Panc1 (cell line): ENCODE measurements around the gene ITGA11.

Source experiments
- CTCF ChIP-seq: fragments of 450-650 bp; IDR thresholded peaks from 2 replicates; pipeline ENCODE4 v1.5.1; 2017; ENCODE audit warnings: mild to moderate bottlenecking
- POLR2AphosphoS5 ChIP-seq: IDR thresholded peaks from 2 replicates; pipeline ENCODE4 v1.6.1; 2012; ENCODE audit warnings: mild to moderate bottlenecking, low read depth, low read length, moderate library complexity
- REST ChIP-seq, 2 experiments: IDR thresholded peaks; 2 replicates each; pipeline ENCODE4 v1.6.1; 2011 to 2012; ENCODE audit warnings: low read depth in 2 of 2, control low read depth in 1 of 2, low read length in 1 of 2, mild to moderate bottlenecking in 1 of 2, moderate library complexity in 1 of 2; ENCODE audit not compliant: insufficient read depth in 1 of 2
- SIN3A ChIP-seq: IDR thresholded peaks from 2 replicates; pipeline ENCODE4 v1.6.1; 2012; ENCODE audit warnings: low read depth, mild to moderate bottlenecking, low read length, moderate library complexity, borderline replicate concordance; ENCODE audit not compliant: insufficient read depth
- TCF7L2 ChIP-seq: IDR thresholded peaks from 2 replicates; pipeline ENCODE4 v1.6.1; 2011; ENCODE audit warnings: mild to moderate bottlenecking, low read depth, low read length, inconsistent platforms

- TF ChIP-seq CTCF (no peak), TCF7L2 (no peak), POLR2AphosphoS5 (no peak), REST (IDR thresholded peaks at IDR 0.05; ENCODE audit: insufficient read depth in 1 of 2, low read depth in 2 of 2, low read length in 1 of 2) (no peak), SIN3A (no peak)
These were observed 160.0 kb downstream of the ITGA11 start for GRCh38 chr15:68271854-68272471.
